Prostate gland (tissue), 2 donors: ENCODE results near the gene JPH4. TPM values are rescaled to one million over a fixed set of nuclear protein-coding genes. Genes with fewer than 3 reads are reported as not detected.

ENCODE experiments used
- DNase-seq: peaks from one replicate; pipeline ENCODE4 v3.0.0-alpha.2; 2019; ENCODE audit warnings: low spot score
- H3K27ac ChIP-seq, 2 donors: fragments of 200-600 bp; sonication (generic); 2 replicates each; pipeline ENCODE4 v1.5.1; 2017 to 2019
- H3K27me3 ChIP-seq: fragments of 200-600 bp; sonication (generic); replicated peaks from 2 replicates; pipeline ENCODE4 v1.5.1; 2019; ENCODE audit not compliant: insufficient read depth
- H3K36me3 ChIP-seq, 2 donors: fragments of 200-600 bp; sonication (generic); 1 replicate in 1 of 2; 2 replicates in 1 of 2; pipeline versions ENCODE4 v1.5.1 to v1.8.1; 2017 to 2019
- H3K4me1 ChIP-seq: fragments of 200-600 bp; sonication (generic); replicated peaks from 2 replicates; pipeline ENCODE4 v1.5.1; 2019
- H3K4me3 ChIP-seq, 2 donors: fragments of 200-600 bp; sonication (generic); 2 replicates each; pipeline ENCODE4 v1.5.1; 2017 to 2019
- H3K9me3 ChIP-seq: fragments of 200-600 bp; sonication (generic); 2 replicates; pipeline ENCODE4 v1.5.1; 2017
- CTCF ChIP-seq, 4 experiments: fragments of 200-600 bp in 2 of 4; fragments of 450-650 bp in 2 of 4; sonication (generic) in 2 of 4; IDR thresholded peaks; 1 replicate in 3 of 4; 2 replicates in 1 of 4; pipeline ENCODE4 v1.5.1; 2016 to 2019; ENCODE audit warnings: antibody characterized with exemption in 4 of 4, mild to moderate bottlenecking in 2 of 4, moderate library complexity in 2 of 4
- POLR2A ChIP-seq: fragments of 450-650 bp; IDR thresholded peaks from one replicate; pipeline ENCODE4 v1.6.1; 2016; ENCODE audit warnings: antibody characterized with exemption, mild to moderate bottlenecking
- POLR2AphosphoS5 ChIP-seq: sonication (generic); formaldehyde crosslinking; IDR thresholded peaks from one replicate; pipeline ENCODE4 v1.6.1; 2017; ENCODE audit warnings: antibody characterized with exemption
- WGBS: methylation state at CpG from one replicate; pipeline ENCODE4 v1.1.5; 2018; 5-methylcytosine and 5-hydroxymethylcytosine counted together
- intact Hi-C: fragments of 100-400 bp; cut with DNase I; formaldehyde crosslinking; loops from one replicate; pipeline ENCODE4 v1.14.2; 2022
- total RNA-seq, 2 donors: library from RNA; depleted of rRNA; stranded (reverse); fragments of >200 nt; gene quantifications; one replicate each; pipeline ENCODE4 v1.1.0, GENCODE V29; 2016

Gene JPH4
- total RNA-seq, 2 donors from 2014 or later: 8.5 to 17.8 TPM

- Histone ChIP-seq H3K9me3 (no peaks in the 10 kb centered on the region), H3K4me3 (no peak overlapping the region), H3K27me3 (peaks cover 14% of the 10 kb centered on the region), H3K4me1 (no peaks in the 10 kb centered on the region), H3K36me3 (no peaks in the 10 kb centered on the region), H3K27ac (no peak overlapping the region)
- DNase-seq: no peak
- WGBS: 68% methylated on average over 4 of the region's 4 CpGs
- intact Hi-C loops: no loop called here
- no peak for TF ChIP-seq POLR2A
- no peak for TF ChIP-seq CTCF (IDR thresholded peaks at IDR 0.05)
- TF ChIP-seq POLR2AphosphoS5: no peak
Measured at GRCh38 chr14:23572524-23572828, 6.1 kb downstream of the JPH4 start.

- peaks cover 9% of the 10 kb centered on the region for H3K27me3 ChIP-seq
- no peaks in the 10 kb centered on the region for H3K36me3 ChIP-seq
- TF ChIP-seq POLR2AphosphoS5 (no peak), CTCF (IDR thresholded peaks at IDR 0.05) (no peak), POLR2A (no peak)
- H3K27ac ChIP-seq: no peak overlapping the region
- intact Hi-C loops: no loop called here
- H3K4me3 ChIP-seq: no peak overlapping the region
- DNase-seq: no peak
- no peaks in the 10 kb centered on the region for H3K9me3 ChIP-seq
- no peaks in the 10 kb centered on the region for H3K4me1 ChIP-seq
- 64% methylated on average over 14 of the region's 14 CpGs for WGBS
Measured at GRCh38 chr14:23571701-23572523, 6.7 kb downstream of the JPH4 start.

- H3K27me3 ChIP-seq: peaks cover 2% of the 10 kb centered on the region
- DNase-seq: no peak
- 89% methylated on average over 22 of the region's 23 CpGs for WGBS
Measured at GRCh38 chr14:23570806-23571483, 7.6 kb downstream of the JPH4 start.

GRCh38 chr14:23569443-23570151 lies 9.0 kb downstream of the JPH4 start:
- H3K27ac ChIP-seq: no peak overlapping the region
- H3K4me3 ChIP-seq: no peak overlapping the region
- no peaks in the 10 kb centered on the region for H3K9me3 ChIP-seq
- intact Hi-C loops: loop anchor here (10.0 kb wide), 1 partner anchor 245 kb away; the partner anchor contains the start of gene PABPN1
- H3K4me1 ChIP-seq: no peaks in the 10 kb centered on the region
- DNase-seq: no peak
- 34% methylated on average over 7 of the region's 7 CpGs for whole genome bisulfite sequencing
- TF ChIP-seq CTCF (IDR thresholded peaks at IDR 0.05) (peak in 1 of 4 experiments; percentile 37), POLR2AphosphoS5 (peak; percentile 17), POLR2A (peak; percentile 27)
- H3K27me3 ChIP-seq: no peaks in the 10 kb centered on the region
- H3K36me3 ChIP-seq: no peaks in the 10 kb centered on the region

More at GRCh38 chr14:23570806-23571483, 7.6 kb downstream of the JPH4 start:
- Histone ChIP-seq H3K27ac (no peak overlapping the region), H3K4me3 (no peak overlapping the region), H3K9me3 (no peaks in the 10 kb centered on the region), H3K36me3 (no peaks in the 10 kb centered on the region), H3K4me1 (no peaks in the 10 kb centered on the region)
- intact Hi-C loops: no loop called here
- TF ChIP-seq POLR2A (no peak), POLR2AphosphoS5 (no peak), CTCF (IDR thresholded peaks at IDR 0.05) (no peak)
